Lower lobe of right lung (tissue), 2 donors: ENCODE results near the gene TBC1D8. TPM values are rescaled to one million over a fixed set of nuclear protein-coding genes. Genes with fewer than 3 reads are reported as not detected.

Experiments used
- ATAC-seq, 2 donors: fragments of 200-7000 bp; cut with Tn5 transposase; one replicate each; pipeline ENCODE4 v1.9.1; 2020 to 2022; ENCODE audit warnings: mild to moderate bottlenecking in 2 of 2, moderate library complexity in 2 of 2
- DNase-seq: peaks from one replicate; pipeline ENCODE4 v3.0.0-alpha.2; 2020
- H3K27ac ChIP-seq: fragments of 200-600 bp; one replicate; pipeline ENCODE4 v1.8.0; 2022
- H3K27me3 ChIP-seq: fragments of 200-600 bp; one replicate; pipeline ENCODE4 v1.8.0; 2022; ENCODE audit warnings: low read depth
- H3K36me3 ChIP-seq: fragments of 200-600 bp; one replicate; pipeline ENCODE4 v1.8.0; 2022; ENCODE audit warnings: mild to moderate bottlenecking
- H3K4me1 ChIP-seq: fragments of 200-600 bp; one replicate; pipeline ENCODE4 v1.8.0; 2022
- H3K4me3 ChIP-seq: fragments of 200-600 bp; one replicate; pipeline ENCODE4 v1.8.0; 2022; ENCODE audit warnings: mild to moderate bottlenecking
- H3K9me3 ChIP-seq: fragments of 200-600 bp; one replicate; pipeline ENCODE4 v1.8.0; 2022
- CTCF ChIP-seq: fragments of 200-600 bp; IDR thresholded peaks from one replicate; pipeline ENCODE4 v1.8.0; 2022; ENCODE audit warnings: antibody characterized with exemption, mild to moderate bottlenecking
- intact Hi-C: fragments of 100-400 bp; cut with DNase I; formaldehyde crosslinking; loops from one replicate; pipeline ENCODE4 v1.11.0; 2022
- total RNA-seq: library from RNA; stranded (reverse); fragmentation: NEBNext Ultra II Directional; extraction: Animal tissue kit (Norgen Biotek cat#: 25700); gene quantifications from one replicate; pipeline ENCODE4 v1.2.1, GENCODE V29; 2021
- donor health status: DM: no; HTN: yes; CAD: no; lungs with severe emphysema.

Gene TBC1D8
- total RNA-seq, 1 donor from 2014 or later = 30.2 TPM

GRCh38 chr2:101113441-101114267 lies 37.5 kb downstream of the TBC1D8 start:
- no peak for DNase-seq
- TF ChIP-seq CTCF = no peak
- peak; percentile 22 to 51 for ATAC-seq
- Histone ChIP-seq H3K27ac (peak overlapping the region; percentile 56), H3K36me3 (no peaks in the 10 kb centered on the region), H3K4me3 (no peak overlapping the region), H3K4me1 (peaks cover 90% of the 10 kb centered on the region), H3K27me3 (no peaks in the 10 kb centered on the region), H3K9me3 (no peaks in the 10 kb centered on the region)
- intact Hi-C loops = no loop called here

- H3K4me1 ChIP-seq = peaks cover 82% of the 10 kb centered on the region
- ATAC-seq (peak; percentile 39 to 50), DNase-seq (no peak)
- no peak overlapping the region for H3K27ac ChIP-seq
- H3K27me3 ChIP-seq = no peaks in the 10 kb centered on the region
- H3K4me3 ChIP-seq = no peak overlapping the region
- H3K36me3 ChIP-seq = no peaks in the 10 kb centered on the region
- H3K9me3 ChIP-seq = no peaks in the 10 kb centered on the region
- no peak for TF ChIP-seq CTCF
- intact Hi-C loops = no loop called here
Observed at GRCh38 chr2:101112772-101113157, 38.4 kb downstream of the TBC1D8 start.

- ATAC-seq (no peak), DNase-seq (no peak)
- Histone ChIP-seq H3K9me3 (no peaks in the 10 kb centered on the region), H3K4me3 (no peak overlapping the region), H3K4me1 (peaks cover 76% of the 10 kb centered on the region), H3K27ac (no peak overlapping the region), H3K36me3 (no peaks in the 10 kb centered on the region), H3K27me3 (no peaks in the 10 kb centered on the region)
- TF ChIP-seq CTCF = no peak
- intact Hi-C loops = no loop called here
Observed at GRCh38 chr2:101111917-101112771, 39.0 kb downstream of the TBC1D8 start.

- Histone ChIP-seq H3K9me3 (no peaks in the 10 kb centered on the region), H3K4me3 (no peak overlapping the region), H3K36me3 (no peaks in the 10 kb centered on the region), H3K27me3 (no peaks in the 10 kb centered on the region), H3K27ac (no peak overlapping the region), H3K4me1 (peaks cover 68% of the 10 kb centered on the region)
- no peak for TF ChIP-seq CTCF
- no peak for ATAC-seq
- DNase-seq = no peak
- intact Hi-C loops = no loop called here
Observed at GRCh38 chr2:101111262-101111838, 39.8 kb downstream of the TBC1D8 start.

- DNase-seq (no peak), ATAC-seq (no peak)
- Histone ChIP-seq H3K27ac (peak overlapping the region; percentile 21), H3K27me3 (no peaks in the 10 kb centered on the region), H3K4me1 (peaks cover 50% of the 10 kb centered on the region), H3K9me3 (no peaks in the 10 kb centered on the region), H3K4me3 (no peak overlapping the region), H3K36me3 (no peaks in the 10 kb centered on the region)
- intact Hi-C loops = no loop called here
- no peak for TF ChIP-seq CTCF
Observed at GRCh38 chr2:101109451-101110118, 41.6 kb downstream of the TBC1D8 start.
